ENCODE data around the gene PIK3CA. TPM values are rescaled to one million over a fixed set of nuclear protein-coding genes. Genes with fewer than 3 reads are reported as not detected.

PIK3CA gene
- total and polyA plus RNA-seq, 10 of the 15 experiments (the other 5 are each of a cell fraction or from before 2014, with no cell fraction given): 3.0 to 18.6 (median 9.0) TPM

- in situ Hi-C loops (cut with MboI) (no loop called here), intact Hi-C loops (cut with micrococcal nuclease; ENCODE audit: unreplicated experiment) (no loop called here)
- WGBS (ENCODE audit: insufficient coverage, insufficient replicate concordance, low lambda C conversion rate, missing lambda C conversion rate): 44% methylated on average over 4 of the region's 4 CpGs
- H3K27ac ChIP-seq (ENCODE audit: control insufficient read depth, insufficient read depth): no peak overlapping the region
- no peak overlapping the region for H2AFZ ChIP-seq (ENCODE audit: control insufficient read depth, low read depth, low read length)
- no peak overlapping the region for H3K4me2 ChIP-seq (ENCODE audit: control insufficient read depth, insufficient read depth)
- FAIRE-seq (no peak), DNase-seq (ENCODE audit: low read depth, low spot score) (no peak), ATAC-seq (no peak)
- no peaks in the 10 kb centered on the region for H3K9me3 ChIP-seq (replicated peaks; ENCODE audit: control insufficient read depth, insufficient read depth, low read length)
- H3K79me2 ChIP-seq (ENCODE audit: control insufficient read depth, insufficient read depth, low read length): no peaks in the 10 kb centered on the region
- H3K9ac ChIP-seq (ENCODE audit: control insufficient read depth, insufficient read depth, low read length): no peak overlapping the region
- peaks cover 7% of the 10 kb centered on the region; the same call in 1 of the 2 replicates for H3K4me1 ChIP-seq (ENCODE audit: control insufficient read depth, insufficient read depth, low read length)
- ChIA-PET POLR2A (no interaction called here), CTCF (interaction anchor here (1.2 kb wide), 1 partner anchor 16 kb away, joined by 3 read pairs; no protein-coding TSS in a partner anchor), SMC1A (ENCODE audit: uncharacterized antibody, unreplicated experiment) (interaction anchor here (1.0 to 1.1 kb wide), 2 partner anchors 11 to 27 kb away, joined by 3 to 4 read pairs; no protein-coding TSS in a partner anchor), RAD21 (ENCODE audit: unreplicated experiment) (no interaction called here)
- no peaks in the 10 kb centered on the region for H3K36me3 ChIP-seq (ENCODE audit: control insufficient read depth in 2 of 2, insufficient read depth in 2 of 2, low read length in 1 of 2)
- no peaks in the 10 kb centered on the region; a peak in 1 of 4 replicates for H3K27me3 ChIP-seq (replicated peaks in 1 of 2; ENCODE audit: control insufficient read depth in 2 of 2, insufficient read depth in 2 of 2, low read length in 1 of 2)
- H4K20me1 ChIP-seq (ENCODE audit: control insufficient read depth, insufficient read depth): no peaks in the 10 kb centered on the region
- BruUV-seq (replicated peaks): no TSS peak
- TF ChIP-seq NFYB (IDR thresholded peaks at IDR 0.05; ENCODE audit: insufficient read depth, low read depth, low read length) (no peak), MLLT1 (IDR thresholded peaks at IDR 0.05) (no peak), TCF12 (IDR thresholded peaks at IDR 0.05; ENCODE audit: low read depth, low read length) (no peak), MYC (IDR thresholded peaks at IDR 0.05; ENCODE audit: insufficient read depth, insufficient read length, insufficient replicate concordance, low read length, severe bottlenecking) (no peak), SUZ12 (IDR thresholded peaks at IDR 0.05; ENCODE audit: unreplicated experiment) (no peak), ATF2 (IDR thresholded peaks at IDR 0.05; ENCODE audit: low read length) (no peak), RB1 (IDR thresholded peaks at IDR 0.05; ENCODE audit: borderline replicate concordance) (no peak)
- no peak overlapping the region for H3K4me3 ChIP-seq
These were observed 121.1 kb downstream of the PIK3CA start for GRCh38 chr3:179269152-179269707.

Measured in GM12878 (cell line).